IPS-15b (cell line): ENCODE measurements around the gene CD3D.

ENCODE experiments used
- H3K27me3 ChIP-seq: one replicate; pipeline ENCODE4 v1.6.1; 2013; ENCODE audit warnings: low read length; ENCODE audit not compliant: control insufficient read depth, insufficient read depth
- H3K36me3 ChIP-seq: one replicate; pipeline ENCODE4 v1.6.1; 2013; ENCODE audit warnings: low read length; ENCODE audit not compliant: control insufficient read depth, insufficient read depth
- H3K4me1 ChIP-seq: one replicate; pipeline ENCODE4 v1.6.1; 2013; ENCODE audit warnings: mild to moderate bottlenecking, low read length; ENCODE audit not compliant: control insufficient read depth, insufficient read depth
- H3K4me3 ChIP-seq: one replicate; pipeline ENCODE4 v1.5.1; 2013; ENCODE audit warnings: low read depth, low read length
- H3K9ac ChIP-seq: one replicate; pipeline ENCODE4 v1.6.1; 2013; ENCODE audit warnings: low read depth, mild to moderate bottlenecking, low read length
- H3K9me3 ChIP-seq: one replicate; pipeline ENCODE4 v1.6.1; 2013; ENCODE audit warnings: mild to moderate bottlenecking, low read length; ENCODE audit not compliant: control insufficient read depth, insufficient read depth

CD3D gene

GRCh38 chr11:118334745-118335144 lies 7.8 kb downstream of the CD3D start:
- H3K27me3 ChIP-seq, result no peaks in the 10 kb centered on the region
- H3K9me3 ChIP-seq, result no peaks in the 10 kb centered on the region
- H3K9ac ChIP-seq, result no peak overlapping the region
- H3K4me1 ChIP-seq, result no peaks in the 10 kb centered on the region
- H3K4me3 ChIP-seq, result no peak overlapping the region
- no peaks in the 10 kb centered on the region for H3K36me3 ChIP-seq

GRCh38 chr11:118328745-118329144 lies 13.8 kb downstream of the CD3D start:
- H3K9ac ChIP-seq, result no peak overlapping the region
- no peaks in the 10 kb centered on the region for H3K4me1 ChIP-seq
- H3K36me3 ChIP-seq, result no peaks in the 10 kb centered on the region
- no peaks in the 10 kb centered on the region for H3K9me3 ChIP-seq
- no peak overlapping the region for H3K4me3 ChIP-seq
- H3K27me3 ChIP-seq, result no peaks in the 10 kb centered on the region

GRCh38 chr11:118325283-118325682 lies 17.2 kb downstream of the CD3D start:
- no peaks in the 10 kb centered on the region for H3K36me3 ChIP-seq
- H3K4me3 ChIP-seq, result no peak overlapping the region
- H3K4me1 ChIP-seq, result no peaks in the 10 kb centered on the region
- H3K9me3 ChIP-seq, result no peaks in the 10 kb centered on the region
- H3K9ac ChIP-seq, result no peak overlapping the region
- H3K27me3 ChIP-seq, result peaks cover under 1% of the 10 kb centered on the region

GRCh38 chr11:118322721-118323120 lies 19.8 kb downstream of the CD3D start:
- Histone ChIP-seq H3K9ac (no peak overlapping the region), H3K36me3 (no peaks in the 10 kb centered on the region), H3K9me3 (no peaks in the 10 kb centered on the region), H3K4me3 (no peak overlapping the region), H3K27me3 (peaks cover 9% of the 10 kb centered on the region), H3K4me1 (no peaks in the 10 kb centered on the region)

- Histone ChIP-seq H3K4me3 (no peak overlapping the region), H3K36me3 (no peaks in the 10 kb centered on the region), H3K27me3 (peaks cover 11% of the 10 kb centered on the region), H3K4me1 (peaks cover 5% of the 10 kb centered on the region), H3K9me3 (no peaks in the 10 kb centered on the region), H3K9ac (no peak overlapping the region)
These were observed 21.0 kb downstream of the CD3D start for GRCh38 chr11:118321386-118322082.

GRCh38 chr11:118320515-118320914 lies 22.0 kb downstream of the CD3D start:
- H3K4me3 ChIP-seq, result no peak overlapping the region
- H3K9me3 ChIP-seq, result no peaks in the 10 kb centered on the region
- no peaks in the 10 kb centered on the region for H3K36me3 ChIP-seq
- H3K9ac ChIP-seq, result no peak overlapping the region
- H3K4me1 ChIP-seq, result peaks cover 8% of the 10 kb centered on the region
- peaks cover 11% of the 10 kb centered on the region for H3K27me3 ChIP-seq

- H3K4me1 ChIP-seq, result peaks cover 11% of the 10 kb centered on the region
- no peak overlapping the region for H3K4me3 ChIP-seq
- no peaks in the 10 kb centered on the region for H3K36me3 ChIP-seq
- no peak overlapping the region for H3K9ac ChIP-seq
- H3K9me3 ChIP-seq, result no peaks in the 10 kb centered on the region
- H3K27me3 ChIP-seq, result peaks cover 13% of the 10 kb centered on the region
These were observed 23.2 kb downstream of the CD3D start for GRCh38 chr11:118319337-118319707.

GRCh38 chr11:118318581-118319336 lies 23.7 kb downstream of the CD3D start:
- H3K9me3 ChIP-seq, result no peaks in the 10 kb centered on the region
- H3K36me3 ChIP-seq, result no peaks in the 10 kb centered on the region
- H3K27me3 ChIP-seq, result peaks cover 18% of the 10 kb centered on the region
- H3K4me3 ChIP-seq, result no peak overlapping the region
- H3K9ac ChIP-seq, result no peak overlapping the region
- H3K4me1 ChIP-seq, result peaks cover 11% of the 10 kb centered on the region

- H3K9me3 ChIP-seq, result no peaks in the 10 kb centered on the region
- no peak overlapping the region for H3K4me3 ChIP-seq
- H3K4me1 ChIP-seq, result peaks cover 11% of the 10 kb centered on the region
These were observed 24.4 kb downstream of the CD3D start for GRCh38 chr11:118318124-118318523.

GRCh38 chr11:118314988-118315411 lies 27.5 kb downstream of the CD3D start:
- Histone ChIP-seq H3K27me3 (peaks cover 16% of the 10 kb centered on the region), H3K4me1 (peaks cover 11% of the 10 kb centered on the region), H3K9ac (peak overlapping the region; percentile 51), H3K4me3 (peak overlapping the region; percentile 63), H3K9me3 (no peaks in the 10 kb centered on the region), H3K36me3 (no peaks in the 10 kb centered on the region)

More at GRCh38 chr11:118318124-118318523, 24.4 kb downstream of the CD3D start:
- Histone ChIP-seq H3K27me3 (peaks cover 18% of the 10 kb centered on the region), H3K36me3 (no peaks in the 10 kb centered on the region), H3K9ac (no peak overlapping the region)

- Histone ChIP-seq H3K4me3 (no peak overlapping the region), H3K4me1 (peaks cover 11% of the 10 kb centered on the region), H3K9me3 (no peaks in the 10 kb centered on the region), H3K36me3 (no peaks in the 10 kb centered on the region), H3K9ac (no peak overlapping the region), H3K27me3 (peaks cover 9% of the 10 kb centered on the region)
These were observed 29.3 kb downstream of the CD3D start for GRCh38 chr11:118313242-118313641.

- no peak overlapping the region for H3K4me3 ChIP-seq
- no peaks in the 10 kb centered on the region for H3K36me3 ChIP-seq
- no peaks in the 10 kb centered on the region for H3K9me3 ChIP-seq
- peaks cover 11% of the 10 kb centered on the region for H3K4me1 ChIP-seq
- no peak overlapping the region for H3K9ac ChIP-seq
- peaks cover 9% of the 10 kb centered on the region for H3K27me3 ChIP-seq
These were observed 30.2 kb downstream of the CD3D start for GRCh38 chr11:118312328-118312727.
